Measurements from ENCODE around the gene MAN1C1.

Gene MAN1C1

GRCh38 chr1:25772692-25773245, 156.2 kb downstream of the MAN1C1 start:
- Histone ChIP-seq H4K20me1 (ENCODE audit: insufficient read depth) (no peaks in the 10 kb centered on the region), H3K4me2 (peak overlapping the region; percentile 97), H3K79me2 (ENCODE audit: insufficient read depth, low read depth) (no peaks in the 10 kb centered on the region), H3K4me1 (ENCODE audit: low read depth, poor library complexity, severe bottlenecking) (peaks cover 91% of the 10 kb centered on the region), H2AFZ (ENCODE audit: low read depth) (no peak overlapping the region), H3K9ac (peak overlapping the region; percentile 9; the same call in 1 of the 2 replicates), H3K27me3 (ENCODE audit: insufficient read depth, low read depth) (no peaks in the 10 kb centered on the region), H3K27ac (peak overlapping the region; percentile 97), H3K36me3 (ENCODE audit: insufficient read depth) (no peaks in the 10 kb centered on the region), H3K4me3 (IDR thresholded peaks at IDR 0.05; ENCODE audit: insufficient read depth, low read depth, low read length) (no peak overlapping the region)
- TF ChIP-seq CTCF (conservative IDR thresholded peaks at IDR 0.05; ENCODE audit: low read depth, low read length), result no peak

GRCh38 chr1:25773441-25774125, 157.0 kb downstream of the MAN1C1 start:
- Histone ChIP-seq H4K20me1 (ENCODE audit: insufficient read depth) (no peaks in the 10 kb centered on the region), H3K27ac (peak overlapping the region; percentile 97), H3K4me2 (peak overlapping the region; percentile 97), H3K27me3 (ENCODE audit: insufficient read depth, low read depth) (no peaks in the 10 kb centered on the region), H2AFZ (ENCODE audit: low read depth) (no peak overlapping the region), H3K79me2 (ENCODE audit: insufficient read depth, low read depth) (no peaks in the 10 kb centered on the region), H3K4me1 (ENCODE audit: low read depth, poor library complexity, severe bottlenecking) (peaks cover 94% of the 10 kb centered on the region), H3K9ac (peak overlapping the region; percentile 73), H3K4me3 (IDR thresholded peaks at IDR 0.05; ENCODE audit: insufficient read depth, low read depth, low read length) (peak overlapping the region; percentile 31), H3K36me3 (ENCODE audit: insufficient read depth) (no peaks in the 10 kb centered on the region)
- TF ChIP-seq CTCF (conservative IDR thresholded peaks at IDR 0.05; ENCODE audit: low read depth, low read length), result no peak

GRCh38 chr1:25774206-25774803, 157.7 kb downstream of the MAN1C1 start:
- Histone ChIP-seq H3K36me3 (ENCODE audit: insufficient read depth) (no peaks in the 10 kb centered on the region), H3K4me1 (ENCODE audit: low read depth, poor library complexity, severe bottlenecking) (peaks cover 94% of the 10 kb centered on the region), H4K20me1 (ENCODE audit: insufficient read depth) (no peaks in the 10 kb centered on the region), H3K9ac (peak overlapping the region; percentile 73), H3K27me3 (ENCODE audit: insufficient read depth, low read depth) (no peaks in the 10 kb centered on the region), H3K27ac (peak overlapping the region; percentile 97), H3K4me2 (peak overlapping the region; percentile 97), H3K4me3 (IDR thresholded peaks at IDR 0.05; ENCODE audit: insufficient read depth, low read depth, low read length) (peak overlapping the region; percentile 31), H3K79me2 (ENCODE audit: insufficient read depth, low read depth) (no peaks in the 10 kb centered on the region), H2AFZ (ENCODE audit: low read depth) (peak overlapping the region; percentile 13; the same call in 1 of the 2 replicates)
- no peak for TF ChIP-seq CTCF (conservative IDR thresholded peaks at IDR 0.05; ENCODE audit: low read depth, low read length)

- peak overlapping the region; percentile 97 for H3K4me2 ChIP-seq
- no peak overlapping the region for H2AFZ ChIP-seq (ENCODE audit: low read depth)
- no peaks in the 10 kb centered on the region for H3K27me3 ChIP-seq (ENCODE audit: insufficient read depth, low read depth)
- H3K4me3 ChIP-seq (IDR thresholded peaks at IDR 0.05; ENCODE audit: insufficient read depth, low read depth, low read length), result peak overlapping the region; percentile 2
- H4K20me1 ChIP-seq (ENCODE audit: insufficient read depth), result no peaks in the 10 kb centered on the region
- peak overlapping the region; percentile 97 for H3K27ac ChIP-seq
- peaks cover 98% of the 10 kb centered on the region for H3K4me1 ChIP-seq (ENCODE audit: low read depth, poor library complexity, severe bottlenecking)
- H3K9ac ChIP-seq, result peak overlapping the region; percentile 73
- no peak for TF ChIP-seq CTCF (conservative IDR thresholded peaks at IDR 0.05; ENCODE audit: low read depth, low read length)
- no peaks in the 10 kb centered on the region for H3K36me3 ChIP-seq (ENCODE audit: insufficient read depth)
- no peaks in the 10 kb centered on the region for H3K79me2 ChIP-seq (ENCODE audit: insufficient read depth, low read depth)
Observed at GRCh38 chr1:25774921-25775771, 158.6 kb downstream of the MAN1C1 start.
